Stromal cell of bone marrow (primary cell): Measurements from ENCODE around the gene SATB2.

Experiments
- DNase-seq: peaks from one replicate; pipeline ENCODE4 v3.0.0-alpha.2; 2012; ENCODE audit warnings: low read depth

SATB2 gene

GRCh38 chr2:199404841-199405240 is 52.9 kb downstream of the SATB2 start:
- peak; percentile 56 for DNase-seq

GRCh38 chr2:199395311-199395710 is 62.4 kb downstream of the SATB2 start:
- no peak for DNase-seq

GRCh38 chr2:199392363-199392762 is 65.4 kb downstream of the SATB2 start:
- no peak for DNase-seq

GRCh38 chr2:199388728-199389268 is 68.9 kb downstream of the SATB2 start:
- no peak for DNase-seq

- DNase-seq, result no peak
Observed at GRCh38 chr2:199384043-199384442, 73.7 kb downstream of the SATB2 start.

- DNase-seq, result no peak
Observed at GRCh38 chr2:199383021-199383420, 74.7 kb downstream of the SATB2 start.

- DNase-seq, result peak; percentile 51
Observed at GRCh38 chr2:199382091-199382490, 75.6 kb downstream of the SATB2 start.

- DNase-seq, result no peak
Observed at GRCh38 chr2:199381531-199381930, 76.2 kb downstream of the SATB2 start.

GRCh38 chr2:199378948-199379650 is 78.6 kb downstream of the SATB2 start:
- peak; percentile 51 for DNase-seq

GRCh38 chr2:199370150-199370780 is 87.5 kb downstream of the SATB2 start:
- DNase-seq, result peak; percentile 31

- DNase-seq, result no peak
Observed at GRCh38 chr2:199366406-199366805, 91.3 kb downstream of the SATB2 start.

- DNase-seq, result no peak
Observed at GRCh38 chr2:199364153-199364552, 93.6 kb downstream of the SATB2 start.

- no peak for DNase-seq
Observed at GRCh38 chr2:199356412-199356811, 101.3 kb downstream of the SATB2 start.

- no peak for DNase-seq
Observed at GRCh38 chr2:199348871-199349270, 108.9 kb downstream of the SATB2 start.

- DNase-seq, result no peak
Observed at GRCh38 chr2:199344012-199344411, 113.7 kb downstream of the SATB2 start.

GRCh38 chr2:199342334-199342733 is 115.4 kb downstream of the SATB2 start:
- DNase-seq, result no peak

GRCh38 chr2:199341123-199341522 is 116.6 kb downstream of the SATB2 start:
- no peak for DNase-seq

- peak; percentile 69 for DNase-seq
Observed at GRCh38 chr2:199339891-199340605, 117.7 kb downstream of the SATB2 start.

GRCh38 chr2:199336546-199336945 is 121.2 kb downstream of the SATB2 start:
- no peak for DNase-seq

GRCh38 chr2:199335502-199335901 is 122.2 kb downstream of the SATB2 start:
- no peak for DNase-seq

GRCh38 chr2:199329466-199329865 is 128.3 kb downstream of the SATB2 start:
- no peak for DNase-seq

- no peak for DNase-seq
Observed at GRCh38 chr2:199329031-199329430, 128.7 kb downstream of the SATB2 start.

- DNase-seq, result no peak
Observed at GRCh38 chr2:199325881-199326280, 131.9 kb downstream of the SATB2 start.
